KOPT-K1 (cell line): ENCODE data around the gene MBP.
A peak's percentile ranks its signal among the peaks of the same experiment; 100 is the strongest.

Experiments used
- H3K27ac ChIP-seq: fragments of 200-600 bp; sonication (generic); 2 replicates; pipeline ENCODE4 v1.5.1; 2016; ENCODE audit warnings: antibody characterized with exemption, mild to moderate bottlenecking, low read depth, low read length; ENCODE audit not compliant: poor library complexity, severe bottlenecking
- H3K36me3 ChIP-seq: fragments of 200-600 bp; sonication (generic); 2 replicates; pipeline ENCODE4 v1.5.1; 2017; ENCODE audit warnings: antibody characterized with exemption, mild to moderate bottlenecking, low read length, moderate library complexity; ENCODE audit not compliant: insufficient read depth
- H3K9me3 ChIP-seq: fragments of 200-600 bp; sonication (generic); 2 replicates; pipeline ENCODE4 v1.5.1; 2017; ENCODE audit warnings: antibody characterized with exemption, low read length, mild to moderate bottlenecking; ENCODE audit not compliant: insufficient read depth, poor library complexity, severe bottlenecking

Gene MBP

DNA sequence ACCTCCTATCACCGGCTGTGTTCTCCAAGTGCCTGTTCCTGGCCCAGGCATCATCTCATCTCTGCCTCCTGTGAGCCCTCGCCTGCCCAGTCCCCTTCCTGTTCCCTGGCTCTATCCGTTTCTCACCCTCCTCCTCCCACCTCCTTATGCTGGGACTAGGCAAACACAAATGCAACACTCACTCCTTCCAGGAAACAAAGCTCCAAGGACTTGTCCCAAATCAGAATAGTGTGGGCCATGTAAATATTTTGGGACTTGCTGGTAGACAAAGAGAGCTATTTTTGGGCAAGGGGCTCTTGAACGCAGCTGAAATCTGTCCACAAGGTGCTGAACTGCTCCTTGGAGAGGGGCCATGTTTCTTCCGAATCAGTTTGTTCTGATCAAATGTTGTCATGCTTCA is 25.3 kb downstream of the MBP start:
- peak overlapping the region; percentile 39 for H3K27ac ChIP-seq
- no peaks in the 10 kb centered on the region for H3K9me3 ChIP-seq
- H3K36me3 ChIP-seq, result no peaks in the 10 kb centered on the region

DNA sequence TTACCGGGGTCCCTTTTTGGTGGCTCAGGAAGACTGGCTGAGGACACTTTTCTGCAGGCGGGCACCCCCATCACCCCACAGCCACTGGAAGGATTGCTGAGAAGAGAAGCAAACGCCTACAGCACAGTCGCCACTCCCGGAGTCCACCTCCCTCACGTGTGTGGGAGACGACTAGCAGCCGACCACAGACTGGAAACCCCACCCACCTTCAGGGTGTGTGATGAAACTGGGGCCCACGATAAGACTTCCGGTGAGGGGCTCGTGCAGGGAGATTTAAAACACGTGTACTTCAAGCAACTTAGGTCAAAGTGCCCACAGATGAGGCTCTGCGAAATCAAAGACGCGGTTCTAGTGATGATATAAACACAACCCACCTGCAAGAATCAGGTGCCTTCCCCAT is 26.3 kb downstream of the MBP start:
- no peaks in the 10 kb centered on the region for H3K36me3 ChIP-seq
- H3K9me3 ChIP-seq, result no peaks in the 10 kb centered on the region
- peak overlapping the region; percentile 93 for H3K27ac ChIP-seq

DNA sequence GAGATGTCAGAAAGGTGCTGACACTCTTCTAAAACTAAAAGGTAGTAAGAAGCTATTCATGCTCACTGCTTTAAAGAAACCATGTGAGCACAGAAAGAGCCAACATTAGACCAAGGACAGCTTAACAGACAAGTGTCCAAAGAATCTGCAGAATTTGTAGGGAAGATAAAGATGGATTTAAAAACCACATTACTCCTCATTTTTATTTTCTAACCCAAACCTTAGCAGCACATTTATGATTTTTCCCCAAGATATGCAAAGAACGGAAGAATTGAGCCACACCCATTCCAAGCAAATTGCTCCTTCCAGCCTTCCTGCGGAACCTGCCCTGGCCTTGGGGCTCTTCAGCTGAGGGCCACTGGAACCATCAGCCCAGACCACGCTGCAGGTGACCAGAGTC is 26.9 kb downstream of the MBP start:
- no peaks in the 10 kb centered on the region for H3K9me3 ChIP-seq
- H3K36me3 ChIP-seq, result no peaks in the 10 kb centered on the region
- peak overlapping the region; percentile 93 for H3K27ac ChIP-seq

DNA sequence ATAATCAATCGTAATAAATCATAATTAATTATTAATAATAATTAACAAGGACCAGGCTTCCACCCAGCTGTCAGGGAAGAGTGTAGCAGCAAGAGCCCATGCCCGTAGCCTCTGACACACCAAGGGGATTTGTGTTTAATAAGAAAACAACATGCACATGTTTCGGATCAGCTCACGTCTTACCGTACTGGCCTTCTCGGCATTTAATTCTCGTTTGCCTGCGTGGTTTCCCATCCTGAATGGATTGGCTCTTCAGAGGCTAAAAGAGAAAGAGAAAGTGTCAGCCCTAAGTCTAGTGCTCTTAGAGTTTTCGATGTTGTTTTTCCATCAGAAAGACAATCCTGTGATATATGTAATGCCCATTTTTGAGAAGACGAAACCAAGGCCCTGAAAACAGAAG is 27.6 kb downstream of the MBP start:
- peak overlapping the region; percentile 93 for H3K27ac ChIP-seq
- no peaks in the 10 kb centered on the region for H3K36me3 ChIP-seq
- no peaks in the 10 kb centered on the region for H3K9me3 ChIP-seq

DNA sequence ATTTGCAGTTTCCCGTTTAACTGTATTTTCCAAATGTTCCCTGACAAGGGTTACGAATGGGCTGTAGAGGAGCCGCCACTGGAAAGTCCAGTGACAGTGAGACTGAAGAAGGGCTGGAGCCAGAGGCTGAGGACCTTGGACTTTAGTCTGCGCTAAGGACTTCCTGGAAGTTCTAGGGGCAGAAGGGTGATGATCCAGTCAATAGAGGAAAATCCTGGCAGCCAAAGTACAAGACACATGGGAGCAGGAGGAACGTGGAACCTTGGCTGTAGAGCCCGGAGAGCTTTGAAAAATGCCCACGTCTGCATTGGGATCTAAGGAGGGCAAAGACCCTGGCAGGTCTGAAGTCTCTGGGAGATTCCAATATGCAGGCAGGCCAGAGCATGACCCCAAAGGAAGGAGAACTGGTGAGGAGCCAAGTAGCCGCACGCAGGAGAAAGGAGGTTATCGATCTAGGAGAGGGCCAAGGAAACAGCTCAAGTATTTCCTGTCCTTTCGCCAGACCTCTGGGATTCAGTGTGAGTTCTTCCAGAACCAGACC is 28.5 kb downstream of the MBP start:
- Histone ChIP-seq H3K36me3 (no peaks in the 10 kb centered on the region), H3K27ac (peak overlapping the region; percentile 93), H3K9me3 (no peaks in the 10 kb centered on the region)

DNA sequence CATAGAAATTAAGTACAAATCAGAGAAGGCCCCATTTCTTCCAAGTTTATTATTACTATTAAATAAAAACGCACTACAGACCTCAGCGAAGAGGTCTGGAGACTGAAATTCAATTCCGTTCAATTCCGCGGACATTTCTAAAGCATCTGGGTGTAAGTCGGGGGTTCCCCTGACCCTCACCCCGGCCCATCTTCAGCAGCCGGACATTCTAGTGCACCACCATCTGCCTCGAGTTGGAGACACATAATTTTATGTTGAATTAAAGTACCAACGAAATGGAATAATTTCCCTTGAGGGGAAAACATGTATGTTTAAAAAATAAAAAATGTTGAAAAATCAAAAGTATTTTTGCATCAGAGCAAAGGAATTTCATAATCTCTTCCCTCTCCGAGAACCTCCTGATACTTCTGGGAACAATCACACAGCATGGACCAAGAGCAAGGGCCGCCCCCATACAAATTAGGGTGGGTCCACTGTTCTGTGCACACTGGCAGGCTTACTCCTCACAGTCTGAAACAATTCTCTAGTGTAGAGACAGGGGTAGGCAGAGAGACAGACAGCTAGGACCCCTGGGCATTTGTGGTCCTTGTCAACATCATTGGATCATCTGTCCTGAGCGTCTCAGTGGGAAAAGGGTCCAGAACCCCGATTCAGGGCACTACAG is 29.3 kb downstream of the MBP start:
- H3K36me3 ChIP-seq, result no peaks in the 10 kb centered on the region
- peak overlapping the region; percentile 93 for H3K27ac ChIP-seq

DNA sequence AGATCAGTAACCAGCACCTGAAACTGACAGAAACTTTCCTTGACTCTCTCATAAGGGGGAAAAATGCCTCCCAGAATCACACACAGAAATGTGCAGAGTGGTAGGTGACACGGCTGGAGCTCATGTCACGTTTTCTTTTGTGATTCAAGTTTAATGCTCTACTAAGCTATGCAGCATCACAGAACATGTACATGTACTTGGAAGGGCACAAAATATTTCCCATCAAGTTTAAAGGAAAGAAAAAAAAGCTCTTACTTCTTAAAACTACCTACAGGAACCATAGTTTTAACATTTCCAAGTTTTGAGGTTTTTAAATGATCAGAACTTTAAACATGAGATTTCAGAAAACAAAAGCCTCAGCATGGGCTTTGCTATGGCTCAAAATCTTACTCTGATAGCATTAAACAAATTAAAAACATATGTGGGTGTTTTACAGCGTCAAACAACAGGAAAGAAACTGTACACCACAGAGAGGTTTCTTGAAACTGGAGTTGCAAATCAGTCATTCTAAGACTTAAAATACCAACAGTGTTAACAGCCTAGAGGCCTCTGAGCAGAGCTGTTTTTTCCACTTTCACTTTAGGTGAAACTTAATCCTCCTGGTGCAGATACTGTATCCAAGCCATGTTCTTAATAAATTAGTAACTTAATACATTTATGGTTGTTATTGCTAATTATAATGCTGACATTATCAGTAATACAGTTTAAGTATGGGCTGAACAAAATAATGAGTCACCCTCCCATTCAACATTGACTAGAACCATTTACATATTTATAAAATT is 30.1 kb downstream of the MBP start:
- Histone ChIP-seq H3K9me3 (no peaks in the 10 kb centered on the region), H3K27ac (peak overlapping the region; percentile 93), H3K36me3 (no peaks in the 10 kb centered on the region)

More for the DNA sequence above, 29.3 kb downstream of the MBP start:
- H3K9me3 ChIP-seq, result no peaks in the 10 kb centered on the region

DNA sequence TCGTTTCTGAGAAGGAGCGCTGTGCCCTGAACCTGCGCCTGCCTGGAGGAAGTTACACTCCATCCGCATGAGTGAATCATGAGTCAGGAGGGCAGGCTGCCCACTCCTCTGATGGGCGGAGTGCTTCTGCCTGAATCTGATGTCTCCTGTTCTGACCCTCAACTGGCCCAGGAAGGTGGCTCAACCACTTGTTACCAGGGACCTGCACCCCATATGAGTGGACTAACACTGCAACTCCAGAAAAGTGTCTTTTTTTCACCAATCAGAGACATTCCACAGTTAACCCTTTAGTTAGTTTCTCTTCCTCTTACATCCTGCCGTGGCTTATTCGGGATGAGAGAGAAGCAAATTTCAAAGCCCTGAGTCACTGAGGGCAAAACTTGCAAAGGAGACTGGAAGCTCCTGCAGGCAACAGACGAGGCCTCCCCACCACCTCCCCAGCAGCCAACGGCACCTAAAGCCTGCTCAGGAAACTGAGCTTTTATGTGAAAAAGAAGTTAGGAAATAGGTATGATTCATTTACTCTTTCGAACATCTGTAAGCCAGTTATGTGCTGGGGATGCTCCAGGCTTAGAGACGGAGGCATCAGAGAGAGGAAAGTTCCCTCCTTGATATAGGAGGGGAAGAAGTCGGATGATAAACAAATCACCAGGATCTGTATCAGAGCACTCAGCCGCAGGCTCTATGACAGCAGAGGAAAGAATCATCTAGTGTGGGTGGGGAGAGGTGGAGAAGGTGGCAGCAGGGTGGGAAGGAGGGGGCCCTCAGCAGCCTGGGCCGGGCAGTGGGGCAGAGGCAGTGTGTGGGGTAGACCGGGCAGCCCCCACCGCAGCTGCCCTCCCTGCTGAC is 30.9 kb downstream of the MBP start:
- peak overlapping the region; percentile 93 for H3K27ac ChIP-seq
- no peaks in the 10 kb centered on the region for H3K36me3 ChIP-seq
- H3K9me3 ChIP-seq, result no peaks in the 10 kb centered on the region

DNA sequence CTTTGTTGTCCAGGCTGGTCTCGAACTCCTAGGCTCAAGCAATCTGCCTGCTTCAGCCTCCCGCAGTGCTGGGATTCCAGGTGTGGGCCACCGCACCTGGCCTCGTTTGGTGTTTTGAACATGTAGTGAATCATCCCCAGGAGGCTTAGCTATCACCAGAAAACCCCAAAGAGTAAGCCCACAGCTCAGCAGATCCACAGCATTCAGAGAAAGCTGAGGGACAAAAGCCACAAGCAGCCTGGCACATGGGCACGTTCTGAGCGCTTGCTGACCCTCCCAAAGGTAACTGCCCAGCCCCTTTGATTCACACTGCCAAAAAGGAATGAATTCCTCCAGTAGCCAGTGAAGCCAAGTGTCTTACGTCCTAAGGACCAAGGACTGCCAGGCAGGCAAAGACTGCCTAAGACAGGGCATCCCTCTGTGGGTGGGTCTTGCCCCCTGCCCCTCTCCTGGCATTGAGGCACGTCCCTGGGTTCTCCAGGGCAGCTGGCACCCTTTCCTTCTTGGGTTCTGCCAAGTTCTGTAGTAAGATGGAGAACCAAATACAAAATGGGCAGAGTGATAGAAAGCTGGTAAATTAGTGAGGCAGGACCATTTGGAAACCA is 31.7 kb downstream of the MBP start:
- Histone ChIP-seq H3K36me3 (no peaks in the 10 kb centered on the region), H3K27ac (peak overlapping the region; percentile 93), H3K9me3 (no peaks in the 10 kb centered on the region)

DNA sequence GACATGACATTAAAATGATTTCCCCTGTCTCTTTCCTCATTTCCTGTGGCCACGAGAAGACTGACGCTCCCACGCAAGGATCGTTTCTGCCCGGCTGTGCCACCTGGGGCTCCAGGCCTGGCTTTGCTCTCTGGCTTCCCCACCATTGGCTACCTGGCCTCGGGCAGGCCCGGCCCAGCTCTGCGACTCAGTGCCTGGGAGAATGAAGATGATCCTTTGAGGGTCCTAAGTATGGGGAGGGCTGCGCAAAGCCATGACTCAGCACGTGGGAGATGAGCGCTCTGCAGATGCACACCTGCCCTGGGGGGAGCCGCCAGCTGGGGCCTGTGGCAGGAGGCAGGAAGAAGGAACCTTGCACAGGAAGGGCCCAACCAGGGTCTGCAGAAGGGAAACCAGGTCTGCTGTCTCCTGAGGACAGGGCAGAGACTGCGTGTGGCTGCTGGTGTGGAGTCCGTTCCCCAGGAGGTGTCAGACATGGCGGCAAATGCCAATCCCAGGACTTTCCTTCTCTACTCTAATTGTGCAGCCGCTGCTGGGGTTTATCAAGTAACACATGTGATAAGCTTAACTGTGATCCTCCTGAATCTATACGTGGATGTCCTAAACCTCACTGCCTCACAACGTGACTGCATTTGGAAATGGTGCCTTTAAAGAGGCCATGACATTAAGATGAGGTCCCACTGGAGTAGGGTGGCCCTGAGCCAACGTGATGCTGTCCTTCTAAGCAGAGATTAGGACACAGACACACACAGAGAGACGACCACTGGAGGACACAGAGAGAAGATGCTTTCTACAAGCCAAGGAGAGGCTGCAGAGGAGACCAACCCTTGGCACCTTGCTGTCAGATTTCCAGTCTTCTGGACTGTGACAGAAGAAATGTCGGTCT is 32.9 kb downstream of the MBP start:
- Histone ChIP-seq H3K36me3 (no peaks in the 10 kb centered on the region), H3K27ac (peak overlapping the region; percentile 93), H3K9me3 (no peaks in the 10 kb centered on the region)

DNA sequence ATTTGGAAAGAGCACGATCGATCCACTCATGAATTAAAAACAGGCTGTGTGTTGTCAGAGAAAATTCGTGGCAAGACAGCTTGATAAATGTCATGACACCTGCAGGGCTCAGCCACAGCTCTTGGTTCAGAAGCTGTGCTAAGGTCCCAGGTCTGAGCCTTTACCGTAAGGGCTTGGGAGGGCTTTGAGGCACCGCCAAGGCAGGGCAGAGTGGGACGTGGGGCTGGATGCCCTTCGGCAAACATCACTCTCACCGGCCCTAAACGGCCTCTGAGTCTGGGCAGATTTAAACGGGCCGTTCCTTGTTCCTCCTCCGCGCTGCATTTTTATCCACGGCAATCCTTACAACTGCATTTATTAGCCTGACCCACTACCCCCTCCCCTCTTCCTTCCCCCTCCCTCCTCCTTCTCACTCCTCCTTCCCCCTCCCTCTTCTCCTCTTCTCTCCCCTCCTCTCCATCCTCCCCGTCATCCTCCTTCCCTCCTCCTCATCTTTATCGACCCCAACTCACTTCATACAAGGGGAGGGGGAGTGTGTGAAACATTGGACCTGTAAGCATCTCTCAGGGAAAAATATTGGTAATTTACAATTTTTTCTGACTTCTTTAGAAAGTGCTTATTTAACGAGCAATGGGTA is 33.9 kb downstream of the MBP start:
- Histone ChIP-seq H3K27ac (peak overlapping the region; percentile 93), H3K36me3 (no peaks in the 10 kb centered on the region), H3K9me3 (no peaks in the 10 kb centered on the region)

DNA sequence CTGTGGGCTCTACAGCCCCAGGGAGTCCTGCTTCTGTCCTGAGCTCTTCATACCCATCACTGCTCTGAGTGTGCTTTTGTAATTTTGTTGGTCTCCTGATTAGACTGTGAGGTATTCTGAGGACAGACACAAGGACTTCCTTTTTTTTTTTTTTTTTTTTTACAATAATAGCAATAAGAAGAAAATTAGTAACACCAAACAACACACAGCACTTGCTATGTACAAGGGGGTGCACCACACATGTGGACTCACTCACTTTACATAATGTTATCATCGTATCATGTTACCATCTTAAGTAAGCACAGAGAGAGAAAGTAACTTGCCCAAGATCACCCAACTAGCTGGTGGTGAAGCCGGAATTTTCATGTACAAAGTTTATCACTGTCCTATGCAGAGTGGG is 34.6 kb downstream of the MBP start:
- H3K36me3 ChIP-seq, result no peaks in the 10 kb centered on the region
- H3K9me3 ChIP-seq, result no peaks in the 10 kb centered on the region
- peak overlapping the region; percentile 93 for H3K27ac ChIP-seq

DNA sequence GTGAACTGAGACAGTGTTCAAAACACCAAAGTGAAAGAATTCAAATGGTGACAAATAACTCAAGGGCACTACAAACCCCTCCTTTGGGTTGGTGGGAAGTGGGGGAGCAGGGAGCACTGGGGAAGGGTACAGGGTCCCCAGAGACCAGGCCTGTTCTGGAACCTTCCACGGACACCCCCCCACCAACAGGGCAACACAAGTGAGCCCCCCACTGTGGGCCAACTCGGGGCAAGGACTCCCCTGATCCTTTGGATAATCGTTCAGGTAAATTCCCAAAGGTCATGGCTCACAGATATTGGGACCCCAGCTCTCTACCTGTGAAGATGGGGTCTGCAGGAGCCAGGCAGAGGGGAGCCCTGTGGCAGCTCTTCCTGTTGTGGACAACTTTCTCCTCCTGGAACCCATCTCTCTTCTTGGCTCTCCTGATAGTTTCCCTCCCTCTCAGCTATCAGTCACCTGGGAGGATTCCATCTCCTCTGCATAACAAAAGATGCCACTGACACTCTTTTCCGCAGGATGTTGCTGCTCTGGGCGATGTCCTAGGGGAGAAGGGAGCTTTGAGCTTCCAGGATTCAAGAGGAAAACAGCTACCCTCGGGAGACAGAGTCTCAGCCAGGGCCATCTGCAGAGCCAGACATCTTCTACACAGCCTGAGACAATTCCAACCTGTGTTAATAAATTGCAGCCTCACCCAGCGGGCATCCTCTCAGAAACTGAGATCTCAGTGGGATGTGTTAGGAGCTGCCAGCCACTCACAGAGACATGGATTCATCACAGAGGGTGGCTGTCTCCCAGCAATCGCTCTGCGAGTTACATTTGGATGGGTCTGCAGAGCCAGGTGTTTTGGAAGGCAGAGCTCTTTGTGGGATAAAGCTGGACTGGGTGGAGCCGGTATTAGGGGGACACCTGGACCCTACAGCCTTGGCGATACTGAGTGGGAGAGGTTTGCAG is 35.4 kb downstream of the MBP start:
- H3K27ac ChIP-seq, result peak overlapping the region; percentile 22

More for the DNA sequence above, 35.4 kb downstream of the MBP start:
- no peaks in the 10 kb centered on the region for H3K9me3 ChIP-seq
- no peaks in the 10 kb centered on the region for H3K36me3 ChIP-seq
